GM12872 (cell line): ENCODE data around the gene XYLT2.

Experiments used
- CTCF ChIP-seq: IDR thresholded peaks from 3 replicates; pipeline ENCODE4 v1.5.1; 2011; ENCODE audit warnings: low read depth, mild to moderate bottlenecking, low read length, moderate library complexity; ENCODE audit not compliant: insufficient read depth

The XYLT2 gene

DNA sequence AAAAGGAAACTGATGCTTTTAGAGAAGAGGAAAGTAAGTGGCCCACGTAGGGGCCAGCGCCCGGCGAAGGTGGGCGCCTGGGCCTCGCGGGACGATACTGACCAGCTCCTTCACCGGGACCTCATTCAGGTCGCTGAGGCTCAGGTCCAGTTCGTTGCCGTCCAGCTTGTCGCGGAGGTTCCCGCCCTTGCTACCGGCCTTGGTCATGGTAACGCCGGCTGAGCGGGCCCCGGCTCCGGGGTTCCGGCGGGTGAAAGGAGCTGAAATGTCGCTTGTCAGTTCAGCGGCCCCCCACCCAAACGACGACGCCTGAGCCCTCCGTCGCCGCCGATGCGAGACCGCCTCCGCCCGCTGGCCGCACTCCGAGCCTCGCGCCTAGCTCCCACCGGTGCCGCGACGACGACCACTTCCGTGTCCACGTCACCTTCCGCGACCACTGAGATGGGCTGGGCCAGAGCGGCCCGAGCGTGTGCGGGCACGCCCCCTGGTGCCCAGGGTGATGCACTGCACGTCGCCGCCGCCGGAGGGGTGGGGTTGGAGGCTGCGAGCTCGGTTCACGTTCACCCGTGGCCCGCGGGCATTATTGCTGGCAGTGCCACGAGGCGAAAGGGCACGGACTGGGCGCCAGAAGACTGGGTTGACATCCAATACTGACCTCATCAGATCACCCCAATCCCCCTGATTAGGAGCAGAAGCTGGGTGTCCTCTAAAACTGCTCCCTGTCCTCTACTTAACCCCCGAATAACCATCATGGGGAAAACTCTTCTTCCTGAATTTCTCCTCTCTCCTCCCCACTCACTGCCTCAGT is 51.4 kb downstream of the XYLT2 start, which contains the start of gene LRRC59:
TSS of gene LRRC59 (minus strand) at position 413 of the 808 bp plus-strand sequence. CDS start at position 207, 206 bp downstream.
- peak; percentile 99 for TF ChIP-seq CTCF

GRCh38 chr17:50397919-50398285 is 52.0 kb downstream of the XYLT2 start:
- no peak for TF ChIP-seq CTCF

DNA sequence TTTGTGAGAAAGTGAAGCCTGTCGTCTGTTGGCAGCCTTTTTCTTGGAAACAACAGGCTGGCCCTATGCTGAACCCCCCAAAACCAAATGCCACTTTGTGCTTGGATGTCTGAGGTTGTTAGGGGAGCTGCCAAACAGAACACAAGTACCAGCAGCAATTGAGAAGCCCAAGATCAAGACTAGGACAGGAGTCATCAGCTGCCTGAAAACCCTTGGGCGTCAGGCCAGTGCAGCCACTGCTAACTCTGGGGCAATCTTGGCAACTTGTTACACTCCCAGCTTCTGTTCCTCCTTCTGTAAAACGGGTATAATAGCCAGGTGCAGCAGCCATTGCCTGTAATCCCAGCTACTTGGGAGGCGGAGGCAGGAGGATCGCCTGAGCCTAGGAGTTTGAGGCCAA is 60.7 kb downstream of the XYLT2 start:
- TF ChIP-seq CTCF = no peak

DNA sequence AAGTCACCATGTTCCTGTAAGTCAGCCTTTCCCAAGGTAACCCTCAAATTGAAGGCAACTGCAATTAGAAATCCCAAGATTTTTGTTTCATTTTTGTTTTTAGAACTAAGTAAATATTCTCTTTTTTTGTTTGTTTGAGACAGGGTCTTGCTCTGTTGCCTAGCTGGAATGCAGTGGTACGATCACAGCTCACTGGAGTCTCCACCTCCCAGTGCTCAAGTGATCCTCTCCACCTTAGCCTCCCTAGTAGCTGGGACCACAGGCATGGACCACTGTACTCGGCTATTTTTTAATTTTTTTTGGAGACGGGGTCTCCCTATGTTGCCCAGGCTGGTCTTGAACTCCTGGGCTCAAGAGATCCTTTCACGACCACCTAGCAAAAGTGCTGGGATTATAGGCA is 62.0 kb downstream of the XYLT2 start:
- TF ChIP-seq CTCF = no peak
